Fibroblast of peridontal ligament (primary cell): Measurements from ENCODE around the gene CDK10.
A peak's percentile ranks its signal among the peaks of the same experiment; 100 is the strongest.

Source experiments
- DNase-seq: peaks from one replicate; pipeline ENCODE4 v3.0.0-alpha.2; 2010; ENCODE audit errors: extremely low read depth

Gene CDK10

GRCh38 chr16:89711601-89712273 is 25.2 kb downstream of the CDK10 start:
- no peak for DNase-seq

GRCh38 chr16:89712274-89712781 is 25.8 kb downstream of the CDK10 start:
- DNase-seq = no peak

GRCh38 chr16:89716493-89716892 is 30.0 kb downstream of the CDK10 start:
- no peak for DNase-seq

GRCh38 chr16:89716916-89717687 is 30.6 kb downstream of the CDK10 start:
- DNase-seq = no peak

GRCh38 chr16:89717688-89718505 is 31.4 kb downstream of the CDK10 start:
- no peak for DNase-seq

GRCh38 chr16:89720551-89720812 is 34.0 kb downstream of the CDK10 start:
- no peak for DNase-seq

- peak; percentile 63 for DNase-seq
These were observed 34.5 kb downstream of the CDK10 start, which contains the start of the genes VPS9D1 and ZNF276 for GRCh38 chr16:89720813-89721545. TSS of gene VPS9D1 (minus strand) at chr16:89720898. CDS start at chr16:89720861, 37 bp downstream. TSS of gene ZNF276 (plus strand) at chr16:89721537. CDS start at chr16:89721641, 104 bp downstream.

GRCh38 chr16:89721546-89722391 is 35.3 kb downstream of the CDK10 start:
- peak; percentile 49 for DNase-seq

- no peak for DNase-seq
These were observed 36.1 kb downstream of the CDK10 start for GRCh38 chr16:89722392-89723278.

- no peak for DNase-seq
These were observed 37.1 kb downstream of the CDK10 start for GRCh38 chr16:89723279-89724250.

GRCh38 chr16:89727406-89728120 is 41.1 kb downstream of the CDK10 start:
- DNase-seq = no peak

- DNase-seq = no peak
These were observed 42.8 kb downstream of the CDK10 start for GRCh38 chr16:89729293-89729692.

GRCh38 chr16:89729863-89730593 is 43.5 kb downstream of the CDK10 start:
- DNase-seq = no peak

- DNase-seq = no peak
These were observed 44.2 kb downstream of the CDK10 start for GRCh38 chr16:89730610-89731234.

- no peak for DNase-seq
These were observed 45.8 kb downstream of the CDK10 start for GRCh38 chr16:89732142-89732917.

- no peak for DNase-seq
These were observed 46.4 kb downstream of the CDK10 start for GRCh38 chr16:89732918-89733242.
